Measurements from ENCODE around the gene TLE7. TPM values are rescaled to one million over a fixed set of nuclear protein-coding genes. Genes with fewer than 3 reads are reported as not detected.

Gene TLE7
- total RNA-seq, 1 experiment from 2014 or later: not detected

GRCh38 chr16:71464231-71464630 is 22.4 kb upstream of the TLE7 start:
- no peaks in the 10 kb centered on the region for H3K27me3 ChIP-seq (ENCODE audit: control insufficient read depth, insufficient read depth, low read length)
- DNase-seq: no peak
- H3K36me3 ChIP-seq (replicated peaks; ENCODE audit: control insufficient read depth, insufficient read depth, low read length): no peaks in the 10 kb centered on the region
- no peak overlapping the region for H3K4me3 ChIP-seq (ENCODE audit: insufficient read depth, low read depth, low read length)

DNA sequence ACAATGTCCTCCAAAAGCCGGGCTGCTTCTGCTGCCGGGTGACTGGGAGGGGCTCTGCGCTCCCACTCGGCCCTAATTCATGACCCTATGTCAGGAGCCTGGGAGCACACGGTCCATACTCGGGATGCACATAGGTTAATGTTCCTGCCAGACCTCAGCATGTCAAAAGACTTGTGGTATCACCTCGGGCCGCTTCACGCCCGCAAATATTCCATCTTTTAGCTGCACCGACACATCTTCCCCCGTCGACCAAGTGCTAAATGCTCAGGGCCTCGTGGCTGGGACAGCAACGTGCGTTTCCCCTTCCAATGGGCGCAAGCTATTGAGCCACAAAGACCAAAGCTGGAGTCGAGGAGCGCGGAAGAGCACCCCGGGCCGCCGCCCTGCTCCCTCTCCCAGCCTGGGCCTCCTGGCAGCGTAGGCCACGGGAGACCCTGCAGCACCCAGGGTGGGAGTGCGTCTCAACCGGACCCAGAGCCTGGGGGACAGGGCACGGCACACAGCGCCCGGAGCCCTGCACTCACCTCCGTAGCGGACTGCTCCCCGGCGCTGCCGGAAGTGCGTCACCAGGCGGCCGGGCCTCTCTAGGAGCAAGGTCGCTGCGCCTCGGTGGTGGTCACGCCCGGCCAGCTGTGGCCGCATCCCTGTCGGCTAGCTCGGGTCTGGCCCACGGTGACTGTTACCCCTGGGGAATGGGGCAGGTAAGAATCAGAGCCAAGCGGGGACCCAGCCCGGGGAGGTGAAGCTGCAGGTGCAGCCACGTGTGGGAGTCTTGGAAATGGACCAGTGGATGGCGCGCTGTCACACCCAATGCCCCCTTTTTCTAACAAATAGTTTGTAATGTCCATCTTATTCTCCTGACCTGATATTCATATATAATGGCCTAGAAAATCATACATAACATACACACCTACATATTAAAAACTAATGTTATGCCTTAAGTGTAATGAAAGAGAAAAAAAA is 20.1 kb upstream of the TLE7 start, which contains the start of gene ZNF23:
ZNF23 (minus strand) TSS at position 562 of the 963 bp plus-strand sequence. CDS start 5,451 bp downstream, outside the sequence.
- Histone ChIP-seq H3K36me3 (replicated peaks; ENCODE audit: control insufficient read depth, insufficient read depth, low read length) (no peaks in the 10 kb centered on the region), H3K4me3 (ENCODE audit: insufficient read depth, low read depth, low read length) (peak within 1 kb of the TSS; percentile 96), H3K27me3 (ENCODE audit: control insufficient read depth, insufficient read depth, low read length) (no peaks in the 10 kb centered on the region)
- DNase-seq: peak; percentile 96

DNA sequence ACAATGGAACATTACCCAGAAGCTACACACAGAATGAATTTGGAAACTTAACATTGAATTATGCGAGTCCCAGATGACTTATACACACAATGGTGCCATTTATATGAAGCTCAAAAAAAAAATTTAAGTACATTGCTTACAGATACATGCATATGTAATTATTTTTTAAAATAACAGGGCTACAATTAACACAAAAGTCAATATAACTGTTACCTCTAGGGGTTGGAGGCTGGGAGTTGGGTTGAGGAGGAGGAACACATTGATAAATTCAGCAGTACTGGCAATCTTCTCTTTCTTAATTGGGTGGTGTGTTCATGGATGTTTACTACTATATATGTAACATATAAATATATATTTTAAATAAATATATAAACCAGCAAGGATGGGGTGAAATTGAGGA is 19.1 kb upstream of the TLE7 start:
- Histone ChIP-seq H3K36me3 (replicated peaks; ENCODE audit: control insufficient read depth, insufficient read depth, low read length) (no peaks in the 10 kb centered on the region), H3K27me3 (ENCODE audit: control insufficient read depth, insufficient read depth, low read length) (no peaks in the 10 kb centered on the region), H3K4me3 (ENCODE audit: insufficient read depth, low read depth, low read length) (no peak overlapping the region)
- DNase-seq: no peak

DNA sequence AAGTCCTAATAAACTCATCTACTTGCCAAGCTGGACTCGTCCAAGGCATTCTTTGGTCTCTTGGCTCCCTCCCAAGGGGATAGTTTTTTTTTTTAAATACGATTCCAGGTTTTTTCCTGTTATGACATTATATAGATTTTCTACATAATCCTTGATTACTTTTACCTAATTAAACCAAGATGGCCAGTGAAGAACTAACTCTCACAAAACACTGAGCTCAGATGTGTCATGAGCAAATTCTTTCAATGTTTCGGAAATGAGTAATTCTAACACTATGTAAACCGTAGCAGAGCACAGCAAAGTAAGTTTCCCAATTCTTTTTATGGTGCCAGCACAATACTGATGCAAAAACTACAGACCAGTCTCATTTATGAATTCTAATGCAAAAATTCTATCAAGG is 18.4 kb upstream of the TLE7 start:
- Histone ChIP-seq H3K36me3 (replicated peaks; ENCODE audit: control insufficient read depth, insufficient read depth, low read length) (no peaks in the 10 kb centered on the region), H3K27me3 (ENCODE audit: control insufficient read depth, insufficient read depth, low read length) (no peaks in the 10 kb centered on the region), H3K4me3 (ENCODE audit: insufficient read depth, low read depth, low read length) (no peak overlapping the region)
- no peak for DNase-seq

DNA sequence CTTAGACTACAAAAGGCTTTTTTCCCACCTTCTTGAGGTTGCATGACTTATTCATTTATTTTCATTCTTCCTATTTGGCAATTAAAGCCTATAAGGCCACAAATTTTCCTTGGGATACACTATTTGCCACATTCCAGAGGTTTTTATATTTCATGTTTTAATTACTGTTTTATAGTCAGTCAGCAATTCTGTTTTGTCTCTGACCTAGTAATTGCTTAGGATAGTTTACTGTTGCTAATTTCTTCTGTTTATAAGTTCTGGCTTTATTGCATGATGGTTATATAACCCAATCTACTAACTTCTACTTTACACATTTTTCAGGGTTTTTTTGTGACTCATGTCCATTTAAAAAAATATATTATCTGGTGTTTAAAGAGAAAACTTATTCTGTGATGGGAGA is 17.7 kb upstream of the TLE7 start:
- Histone ChIP-seq H3K36me3 (replicated peaks; ENCODE audit: control insufficient read depth, insufficient read depth, low read length) (no peaks in the 10 kb centered on the region), H3K27me3 (ENCODE audit: control insufficient read depth, insufficient read depth, low read length) (no peaks in the 10 kb centered on the region), H3K4me3 (ENCODE audit: insufficient read depth, low read depth, low read length) (no peak overlapping the region)
- DNase-seq: no peak

- H3K36me3 ChIP-seq (replicated peaks; ENCODE audit: control insufficient read depth, insufficient read depth, low read length): peaks cover 2% of the 10 kb centered on the region
- DNase-seq: no peak
- H3K4me3 ChIP-seq (ENCODE audit: insufficient read depth, low read depth, low read length): no peak overlapping the region
- no peaks in the 10 kb centered on the region for H3K27me3 ChIP-seq (ENCODE audit: control insufficient read depth, insufficient read depth, low read length)
These were observed 14.9 kb upstream of the TLE7 start for GRCh38 chr16:71456801-71457200.

GRCh38 chr16:71453036-71453435 is 11.2 kb upstream of the TLE7 start:
- Histone ChIP-seq H3K4me3 (ENCODE audit: insufficient read depth, low read depth, low read length) (no peak overlapping the region), H3K36me3 (replicated peaks; ENCODE audit: control insufficient read depth, insufficient read depth, low read length) (peaks cover 16% of the 10 kb centered on the region), H3K27me3 (ENCODE audit: control insufficient read depth, insufficient read depth, low read length) (no peaks in the 10 kb centered on the region)
- no peak for DNase-seq

GRCh38 chr16:71449020-71449419 is 7.2 kb upstream of the TLE7 start:
- H3K36me3 ChIP-seq (replicated peaks; ENCODE audit: control insufficient read depth, insufficient read depth, low read length): peaks cover 17% of the 10 kb centered on the region
- H3K27me3 ChIP-seq (ENCODE audit: control insufficient read depth, insufficient read depth, low read length): no peaks in the 10 kb centered on the region
- H3K4me3 ChIP-seq (ENCODE audit: insufficient read depth, low read depth, low read length): no peak overlapping the region
- no peak for DNase-seq

DNA sequence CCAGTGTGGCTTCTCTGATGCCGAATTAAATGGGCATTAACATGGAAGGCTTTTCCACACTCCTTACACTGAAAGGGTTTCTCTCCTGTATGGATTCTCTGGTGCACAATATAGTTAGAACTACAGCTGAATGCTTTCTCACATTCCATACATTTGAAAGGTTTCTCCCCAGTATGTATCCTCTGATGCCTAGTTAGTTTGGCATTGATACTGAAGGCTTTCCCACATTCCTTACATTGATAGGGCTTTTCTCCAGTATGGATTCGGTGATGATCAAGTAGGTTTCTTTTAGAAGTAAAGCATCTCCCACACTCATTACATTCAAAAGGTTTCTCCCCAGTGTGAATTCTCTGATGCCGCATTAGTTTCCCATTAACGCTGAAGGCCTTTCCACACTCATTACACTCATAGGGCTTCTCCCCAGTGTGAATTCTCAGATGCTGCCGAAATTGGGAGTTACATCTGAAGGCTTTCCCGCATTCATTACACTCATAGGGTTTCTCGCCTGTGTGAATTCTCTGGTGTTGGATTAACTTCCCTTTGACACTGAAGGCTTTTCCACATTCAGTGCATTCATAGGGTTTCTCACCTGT is 6.5 kb upstream of the TLE7 start:
- Histone ChIP-seq H3K36me3 (replicated peaks; ENCODE audit: control insufficient read depth, insufficient read depth, low read length) (peaks cover 15% of the 10 kb centered on the region), H3K4me3 (ENCODE audit: insufficient read depth, low read depth, low read length) (no peak overlapping the region), H3K27me3 (ENCODE audit: control insufficient read depth, insufficient read depth, low read length) (no peaks in the 10 kb centered on the region)
- DNase-seq: no peak

GRCh38 chr16:71443714-71444113 is 1.9 kb upstream of the TLE7 start:
- DNase-seq: no peak
- peaks cover 6% of the 10 kb centered on the region for H3K36me3 ChIP-seq (replicated peaks; ENCODE audit: control insufficient read depth, insufficient read depth, low read length)
- H3K27me3 ChIP-seq (ENCODE audit: control insufficient read depth, insufficient read depth, low read length): no peaks in the 10 kb centered on the region
- H3K4me3 ChIP-seq (ENCODE audit: insufficient read depth, low read depth, low read length): no peak overlapping the region

- peak; percentile 95 for DNase-seq
- H3K36me3 ChIP-seq (replicated peaks; ENCODE audit: control insufficient read depth, insufficient read depth, low read length): no peaks in the 10 kb centered on the region
- H3K4me3 ChIP-seq (ENCODE audit: insufficient read depth, low read depth, low read length): no peak overlapping the region
- peaks cover 2% of the 10 kb centered on the region; the same call in 1 of the 2 replicates for H3K27me3 ChIP-seq (ENCODE audit: control insufficient read depth, insufficient read depth, low read length)
These were observed 355 bp downstream of the TLE7 start for GRCh38 chr16:71441348-71442050.

- Histone ChIP-seq H3K36me3 (replicated peaks; ENCODE audit: control insufficient read depth, insufficient read depth, low read length) (no peaks in the 10 kb centered on the region), H3K27me3 (ENCODE audit: control insufficient read depth, insufficient read depth, low read length) (peaks cover 2% of the 10 kb centered on the region; the same call in 1 of the 2 replicates), H3K4me3 (ENCODE audit: insufficient read depth, low read depth, low read length) (no peak overlapping the region)
- peak; percentile 93 for DNase-seq
These were observed 1.0 kb downstream of the TLE7 start for GRCh38 chr16:71440669-71441347.

DNA sequence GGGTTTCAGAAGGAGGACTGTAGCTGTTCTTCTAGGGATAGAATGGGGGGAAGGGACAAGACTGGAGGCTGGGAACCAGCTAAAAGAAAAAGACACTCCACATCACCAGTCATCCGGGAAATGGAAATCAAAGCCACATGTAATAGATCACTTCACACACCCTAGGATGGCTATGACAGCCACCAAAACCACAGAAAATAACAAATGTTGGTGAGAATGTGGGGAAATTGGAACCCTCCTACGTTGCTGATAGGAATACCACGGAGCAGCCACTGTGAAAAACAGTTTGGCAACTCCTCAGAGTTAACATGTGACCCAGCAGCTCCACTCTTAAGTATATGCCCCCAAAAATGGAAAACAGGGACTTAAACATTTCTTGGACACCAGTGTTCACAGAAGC is 2.3 kb downstream of the TLE7 start:
- no peak for DNase-seq
- Histone ChIP-seq H3K36me3 (replicated peaks; ENCODE audit: control insufficient read depth, insufficient read depth, low read length) (no peaks in the 10 kb centered on the region), H3K4me3 (ENCODE audit: insufficient read depth, low read depth, low read length) (no peak overlapping the region), H3K27me3 (ENCODE audit: control insufficient read depth, insufficient read depth, low read length) (peaks cover 2% of the 10 kb centered on the region; the same call in 1 of the 2 replicates)

DNA sequence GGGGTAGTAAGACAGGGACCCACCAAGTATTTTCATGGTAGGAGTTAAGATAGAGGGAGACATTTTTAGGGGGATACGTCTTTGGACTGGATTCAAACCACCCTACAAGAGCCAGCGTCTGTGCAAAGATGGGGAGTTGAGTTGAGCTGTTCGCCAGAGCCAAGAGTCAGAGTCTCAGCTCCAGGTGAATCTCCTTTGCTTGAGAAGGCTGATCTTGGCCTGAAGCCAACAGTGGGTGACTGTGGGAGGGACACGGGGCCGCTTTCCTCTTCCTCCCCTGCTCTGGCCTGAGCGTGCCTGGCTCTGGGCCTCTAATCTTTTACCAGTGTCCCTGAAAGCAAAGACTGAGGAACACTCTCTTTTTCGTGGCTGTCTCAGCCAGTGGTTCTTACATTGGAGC is 5.4 kb downstream of the TLE7 start:
- Histone ChIP-seq H3K27me3 (ENCODE audit: control insufficient read depth, insufficient read depth, low read length) (peaks cover 2% of the 10 kb centered on the region; the same call in 1 of the 2 replicates), H3K36me3 (replicated peaks; ENCODE audit: control insufficient read depth, insufficient read depth, low read length) (no peaks in the 10 kb centered on the region), H3K4me3 (ENCODE audit: insufficient read depth, low read depth, low read length) (no peak overlapping the region)
- DNase-seq: no peak
